Vagina (tissue), 2 donors: ENCODE data around the gene RPS28.

Experiments
- POLR2A ChIP-seq, 2 donors: fragments of 450-650 bp; IDR thresholded peaks; one replicate each; pipeline ENCODE4 v1.6.1; 2017; ENCODE audit warnings: antibody characterized with exemption in 2 of 2, mild to moderate bottlenecking in 2 of 2, moderate library complexity in 2 of 2
- TF ChIP-seq, protein P1 (sequence below), 3 experiments: fragments of 450-650 bp in 2 of 3; fragments of 200-600 bp in 1 of 3; sonication (generic) in 1 of 3; IDR thresholded peaks; one replicate each; pipeline ENCODE4 v1.5.1; 2017 to 2019; ENCODE audit warnings: antibody characterized with exemption in 3 of 3, mild to moderate bottlenecking in 2 of 3, moderate library complexity in 2 of 3

DNA sequence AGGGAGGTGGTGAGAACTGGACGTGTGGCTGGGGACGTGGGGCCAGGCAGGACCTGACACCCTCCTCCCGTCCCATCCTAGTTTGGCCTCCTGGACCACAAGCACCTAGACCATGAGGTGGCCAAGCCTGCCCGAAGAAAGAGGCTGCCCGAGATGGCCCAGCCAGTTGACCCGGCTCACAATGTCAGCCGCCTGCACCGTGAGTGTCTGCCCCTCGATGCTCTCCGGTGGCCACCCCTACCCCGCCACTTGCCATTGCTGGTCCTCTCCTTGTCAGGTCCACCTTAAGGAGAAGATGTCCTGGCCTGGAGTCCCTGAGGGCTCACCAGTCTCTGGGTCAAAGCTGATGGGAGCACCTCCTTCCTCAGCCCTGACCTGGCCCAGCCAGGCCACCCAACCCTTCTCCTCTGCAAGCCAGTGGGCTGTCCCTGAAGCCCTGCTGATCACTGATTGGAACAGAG is 44.9 kb downstream of the RPS28 start:
- TF ChIP-seq, protein P1, sequence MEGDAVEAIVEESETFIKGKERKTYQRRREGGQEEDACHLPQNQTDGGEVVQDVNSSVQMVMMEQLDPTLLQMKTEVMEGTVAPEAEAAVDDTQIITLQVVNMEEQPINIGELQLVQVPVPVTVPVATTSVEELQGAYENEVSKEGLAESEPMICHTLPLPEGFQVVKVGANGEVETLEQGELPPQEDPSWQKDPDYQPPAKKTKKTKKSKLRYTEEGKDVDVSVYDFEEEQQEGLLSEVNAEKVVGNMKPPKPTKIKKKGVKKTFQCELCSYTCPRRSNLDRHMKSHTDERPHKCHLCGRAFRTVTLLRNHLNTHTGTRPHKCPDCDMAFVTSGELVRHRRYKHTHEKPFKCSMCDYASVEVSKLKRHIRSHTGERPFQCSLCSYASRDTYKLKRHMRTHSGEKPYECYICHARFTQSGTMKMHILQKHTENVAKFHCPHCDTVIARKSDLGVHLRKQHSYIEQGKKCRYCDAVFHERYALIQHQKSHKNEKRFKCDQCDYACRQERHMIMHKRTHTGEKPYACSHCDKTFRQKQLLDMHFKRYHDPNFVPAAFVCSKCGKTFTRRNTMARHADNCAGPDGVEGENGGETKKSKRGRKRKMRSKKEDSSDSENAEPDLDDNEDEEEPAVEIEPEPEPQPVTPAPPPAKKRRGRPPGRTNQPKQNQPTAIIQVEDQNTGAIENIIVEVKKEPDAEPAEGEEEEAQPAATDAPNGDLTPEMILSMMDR (IDR thresholded peaks at IDR 0.05) = no peak
- TF ChIP-seq POLR2A (IDR thresholded peaks at IDR 0.05) = no peak
